GM18951 (cell line): ENCODE measurements around the gene JARID2.

Source experiments
- POLR2A ChIP-seq: IDR thresholded peaks from 4 replicates; pipeline ENCODE4 v1.6.1; 2011; ENCODE audit warnings: mild to moderate bottlenecking; ENCODE audit not compliant: insufficient read length, insufficient read depth; ENCODE audit errors: extremely low read depth
- in situ Hi-C: fragments of 300-500 bp; cut with MboI; formaldehyde crosslinking; loops from one replicate; pipeline ENCODE4 v1.12.0; 2022; ENCODE audit warnings: low sequenced_read_pairs, mixed read lengths, inconsistent platforms; ENCODE audit not compliant: unreplicated experiment

JARID2 gene

GRCh38 chr6:15263780-15264374 is 18.0 kb downstream of the JARID2 start:
- in situ Hi-C loops, result no loop called here
- TF ChIP-seq POLR2A, result no peak

- TF ChIP-seq POLR2A, result no peak
- in situ Hi-C loops, result no loop called here
These were observed 18.5 kb downstream of the JARID2 start for GRCh38 chr6:15264412-15264811.

- in situ Hi-C loops, result no loop called here
These were observed 19.3 kb downstream of the JARID2 start for GRCh38 chr6:15264902-15265761.

GRCh38 chr6:15265787-15266186 is 19.9 kb downstream of the JARID2 start:
- in situ Hi-C loops, result no loop called here
- TF ChIP-seq POLR2A, result no peak

More at GRCh38 chr6:15264902-15265761, 19.3 kb downstream of the JARID2 start:
- no peak for TF ChIP-seq POLR2A

- in situ Hi-C loops, result no loop called here
- TF ChIP-seq POLR2A, result no peak
These were observed 20.6 kb downstream of the JARID2 start for GRCh38 chr6:15266423-15266996.

GRCh38 chr6:15267221-15267620 is 21.4 kb downstream of the JARID2 start:
- TF ChIP-seq POLR2A, result no peak
- in situ Hi-C loops, result no loop called here

GRCh38 chr6:15268137-15268908 is 22.5 kb downstream of the JARID2 start:
- in situ Hi-C loops, result no loop called here
- no peak for TF ChIP-seq POLR2A

GRCh38 chr6:15269011-15269410 is 23.1 kb downstream of the JARID2 start:
- TF ChIP-seq POLR2A, result no peak
- in situ Hi-C loops, result no loop called here

- no peak for TF ChIP-seq POLR2A
- in situ Hi-C loops, result no loop called here
These were observed 23.8 kb downstream of the JARID2 start for GRCh38 chr6:15269619-15270018.

- TF ChIP-seq POLR2A, result no peak
- in situ Hi-C loops, result no loop called here
These were observed 24.5 kb downstream of the JARID2 start for GRCh38 chr6:15270402-15270801.

GRCh38 chr6:15272562-15272961 is 26.7 kb downstream of the JARID2 start:
- TF ChIP-seq POLR2A, result no peak
- in situ Hi-C loops, result no loop called here

GRCh38 chr6:15274692-15275387 is 29.0 kb downstream of the JARID2 start:
- no peak for TF ChIP-seq POLR2A
- in situ Hi-C loops, result no loop called here

- in situ Hi-C loops, result no loop called here
- TF ChIP-seq POLR2A, result no peak
These were observed 30.4 kb downstream of the JARID2 start for GRCh38 chr6:15276036-15276985.
